Stimulated activated CD4-positive, alpha-beta T cell treated with anti-CD3 and anti-CD28 coated beads, Interleukin-12 subunit alpha, Interleukin-12 subunit beta, amount 100 ng/mL, for 48 hours (primary cell): ENCODE measurements around the gene ADISSP.

ENCODE experiments used
- DNase-seq, 3 donors: peaks; one replicate each; pipeline ENCODE4 v3.0.0-alpha.2; 2020; ENCODE audit warnings: low read depth in 2 of 3, low spot score in 1 of 3

ADISSP gene

DNA sequence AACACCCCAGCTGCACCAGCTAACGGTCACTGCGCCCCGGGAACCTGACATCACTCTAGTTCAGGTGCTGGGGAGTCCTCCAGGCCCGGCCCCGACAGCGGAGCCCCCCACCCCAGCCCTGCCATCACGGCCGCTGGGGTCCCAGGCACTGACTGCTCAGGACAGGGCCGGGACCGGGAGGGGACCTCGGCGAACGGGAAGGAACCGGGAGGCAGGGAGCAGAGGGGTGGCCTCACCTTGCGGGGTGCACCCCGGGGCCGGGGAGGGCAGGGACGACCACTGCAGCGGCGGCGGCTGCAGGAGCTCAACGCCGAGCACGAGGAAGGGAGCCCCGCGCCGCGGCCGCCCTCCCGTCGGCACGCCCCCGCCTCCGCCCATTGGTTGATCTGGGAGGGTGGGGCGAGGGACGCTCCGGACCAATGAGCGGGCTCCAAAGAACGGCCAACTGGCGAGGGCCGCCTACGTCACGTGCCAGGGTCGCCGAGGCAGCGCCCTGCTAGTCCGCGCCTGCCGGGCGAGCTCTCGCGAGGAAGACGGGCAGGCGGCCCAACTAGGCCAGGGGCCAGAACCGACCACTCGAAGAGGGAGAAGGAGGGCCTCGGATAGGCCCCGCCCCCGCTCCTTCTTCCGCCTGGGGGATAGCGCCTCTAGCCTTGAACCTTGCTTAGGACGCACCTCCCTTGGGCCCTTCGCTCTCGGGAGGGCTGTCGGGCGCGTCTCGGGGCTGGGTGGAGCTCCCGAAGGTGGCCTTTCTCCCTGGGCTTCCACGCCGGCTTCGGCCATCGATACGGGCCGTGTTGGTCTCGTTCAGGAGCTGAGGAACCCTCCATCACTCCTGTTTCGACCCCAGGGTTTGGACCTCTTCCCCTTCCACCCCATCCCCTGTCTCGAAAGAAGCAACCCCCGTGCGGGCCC is at the start of gene ADISSP:
Gene ADISSP (minus strand): TSS at position 327 of the 915 bp plus-strand sequence. CDS start 7,653 bp downstream, outside the sequence.
- DNase-seq, result peak; percentile 94 to 98 (median 97)

DNA sequence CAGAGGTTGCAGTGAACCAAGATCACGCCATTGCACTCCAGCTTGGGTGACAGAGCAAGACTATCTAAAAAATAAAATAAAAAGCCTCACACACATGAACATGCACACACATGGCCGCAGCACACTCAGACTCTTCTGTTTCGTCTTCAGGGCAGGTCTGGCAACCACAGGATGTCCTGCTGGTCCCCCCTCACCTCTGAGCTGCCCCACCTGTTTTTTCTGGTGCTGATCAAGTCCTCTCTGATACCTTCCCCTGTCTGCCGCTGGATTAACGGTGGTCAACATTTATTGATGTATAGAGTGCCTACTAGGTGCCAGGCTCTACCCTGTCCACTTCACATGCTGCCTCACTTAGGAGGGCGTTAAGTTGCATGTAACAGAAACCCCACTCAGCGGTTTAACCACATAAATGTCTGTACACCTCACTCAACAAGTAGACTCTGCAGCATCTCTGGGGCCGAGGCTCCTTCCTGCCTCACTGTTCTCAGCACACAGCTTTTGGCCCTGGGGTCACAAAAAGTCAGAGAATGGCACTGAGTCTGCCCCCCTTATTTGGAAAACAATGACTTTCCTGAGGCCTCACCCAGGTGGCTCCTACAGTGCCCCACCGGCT is 48.3 kb upstream of the ADISSP start:
- DNase-seq, result no peak

DNA sequence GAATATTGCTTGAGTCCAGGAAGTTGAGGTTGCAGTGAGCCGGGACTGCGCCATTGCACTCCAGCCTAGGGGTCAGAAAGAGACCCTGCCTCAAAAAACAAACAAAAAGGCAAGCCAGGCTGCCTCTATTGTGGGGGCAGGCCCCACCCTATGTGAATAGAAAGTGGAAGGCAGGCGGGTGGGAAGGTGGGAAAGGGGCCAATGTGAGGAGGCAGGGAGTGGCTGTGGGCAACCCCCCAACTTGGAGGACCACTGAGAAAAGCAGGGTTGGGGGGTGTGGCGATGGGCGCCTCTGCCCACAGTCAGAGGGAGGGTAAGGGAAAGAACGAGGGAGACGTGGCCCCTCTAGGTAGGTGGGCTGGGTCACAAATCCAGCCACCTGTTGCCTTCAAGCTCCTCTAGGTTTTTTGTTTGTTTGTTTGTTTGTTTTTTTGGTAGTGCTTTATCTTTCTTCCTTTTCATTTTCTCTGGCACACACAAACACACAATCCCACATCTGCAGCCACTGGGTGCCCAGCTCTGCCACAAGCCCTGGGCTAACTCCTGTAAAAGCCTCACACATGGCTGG is 47.5 kb upstream of the ADISSP start:
- DNase-seq, result no peak

DNA sequence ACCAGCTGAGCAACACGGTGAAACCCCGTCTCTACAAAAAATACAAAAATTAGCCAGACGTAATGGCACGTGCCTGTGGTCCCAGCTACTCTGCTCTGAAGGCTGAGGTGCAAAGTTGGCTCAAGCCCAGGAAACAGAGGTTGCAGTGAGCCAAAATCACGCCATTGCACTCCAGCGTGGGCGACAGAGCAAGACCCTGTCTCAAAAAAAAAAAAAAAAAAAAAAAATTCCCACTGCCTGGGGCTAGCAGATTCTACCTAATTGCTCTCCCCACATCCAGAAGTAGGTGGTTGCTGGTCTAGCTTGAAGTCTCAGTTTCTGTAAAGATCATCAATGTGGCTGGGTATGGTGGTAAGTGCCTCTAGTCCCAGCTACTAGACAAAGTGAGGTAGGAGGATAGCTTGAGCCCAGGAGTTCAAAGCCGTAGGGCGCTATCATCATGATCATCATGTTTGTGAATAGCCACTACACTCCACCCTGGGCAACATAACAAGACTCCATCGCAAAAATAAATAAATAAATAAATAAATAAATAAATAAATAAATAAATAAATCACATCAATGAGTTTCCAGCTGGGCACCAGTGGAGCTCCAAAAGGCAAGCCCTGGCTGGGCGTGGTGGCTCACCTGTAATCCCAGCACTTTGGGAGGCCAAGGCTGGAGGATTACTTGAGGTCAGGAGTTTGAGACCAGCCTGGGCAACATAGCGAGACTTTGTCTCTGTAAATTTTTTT is 46.5 kb upstream of the ADISSP start:
- DNase-seq, result no peak

DNA sequence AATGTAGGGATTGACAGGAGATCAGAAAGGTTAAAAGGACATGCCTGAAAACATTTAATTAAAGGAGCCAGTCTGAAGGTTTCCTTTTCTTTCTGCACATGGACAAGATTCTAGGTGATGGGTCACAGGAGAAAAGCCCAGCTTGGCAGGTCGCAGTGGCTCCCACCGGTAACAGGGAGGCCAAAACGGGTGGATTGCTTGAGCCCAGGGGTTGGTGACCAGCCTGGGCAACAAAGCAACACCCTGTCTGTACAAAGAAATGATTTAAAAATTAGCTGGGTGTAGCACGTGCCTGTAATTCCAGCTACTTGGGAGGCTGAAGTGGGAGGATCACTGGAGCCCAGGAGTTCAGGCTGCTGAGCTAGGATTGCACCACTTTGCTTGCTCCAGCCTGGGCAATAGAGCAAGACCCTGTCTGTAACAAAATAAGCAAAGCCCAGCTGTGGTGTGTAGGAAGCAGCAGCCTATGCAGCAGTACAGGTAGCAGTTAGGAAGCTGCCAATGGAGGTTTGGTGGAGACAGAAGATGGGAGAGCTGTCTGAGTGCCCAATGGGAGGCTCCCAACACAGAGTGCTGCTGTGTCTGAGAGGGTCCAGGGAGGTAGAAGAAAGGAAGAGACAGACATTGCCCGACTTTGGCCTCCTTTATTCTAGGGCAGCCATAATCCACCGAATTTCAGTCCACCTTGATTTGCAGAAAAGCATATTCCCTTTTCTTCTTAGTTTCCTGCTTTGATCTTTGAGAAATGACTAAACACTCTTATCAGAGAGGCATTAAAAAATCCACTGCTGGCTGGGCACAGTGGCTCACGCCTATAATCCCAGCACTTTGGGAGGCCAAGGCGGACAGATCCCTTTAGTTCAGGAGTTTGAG is 45.7 kb upstream of the ADISSP start:
- DNase-seq, result no peak

DNA sequence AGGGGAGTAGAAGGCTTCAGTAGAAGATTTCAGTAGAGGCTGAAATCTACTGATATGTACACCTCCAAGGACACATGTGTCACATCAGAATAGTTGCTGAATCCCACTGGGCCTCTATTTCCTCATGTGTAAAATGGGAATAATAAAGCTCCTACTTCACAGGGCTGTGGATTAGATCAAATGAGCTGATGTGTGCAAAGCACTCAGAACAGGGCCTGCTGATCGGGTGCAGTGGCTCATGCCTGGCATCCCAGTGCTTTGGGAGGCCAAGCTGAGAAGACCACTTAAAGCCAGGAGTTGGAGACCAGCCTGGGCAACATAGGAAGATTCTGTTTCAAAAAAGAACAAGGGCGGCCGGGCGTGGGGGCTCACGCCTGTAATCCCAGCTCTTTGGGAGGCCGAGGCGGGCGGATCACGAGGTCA is 44.7 kb upstream of the ADISSP start:
- no peak for DNase-seq

DNA sequence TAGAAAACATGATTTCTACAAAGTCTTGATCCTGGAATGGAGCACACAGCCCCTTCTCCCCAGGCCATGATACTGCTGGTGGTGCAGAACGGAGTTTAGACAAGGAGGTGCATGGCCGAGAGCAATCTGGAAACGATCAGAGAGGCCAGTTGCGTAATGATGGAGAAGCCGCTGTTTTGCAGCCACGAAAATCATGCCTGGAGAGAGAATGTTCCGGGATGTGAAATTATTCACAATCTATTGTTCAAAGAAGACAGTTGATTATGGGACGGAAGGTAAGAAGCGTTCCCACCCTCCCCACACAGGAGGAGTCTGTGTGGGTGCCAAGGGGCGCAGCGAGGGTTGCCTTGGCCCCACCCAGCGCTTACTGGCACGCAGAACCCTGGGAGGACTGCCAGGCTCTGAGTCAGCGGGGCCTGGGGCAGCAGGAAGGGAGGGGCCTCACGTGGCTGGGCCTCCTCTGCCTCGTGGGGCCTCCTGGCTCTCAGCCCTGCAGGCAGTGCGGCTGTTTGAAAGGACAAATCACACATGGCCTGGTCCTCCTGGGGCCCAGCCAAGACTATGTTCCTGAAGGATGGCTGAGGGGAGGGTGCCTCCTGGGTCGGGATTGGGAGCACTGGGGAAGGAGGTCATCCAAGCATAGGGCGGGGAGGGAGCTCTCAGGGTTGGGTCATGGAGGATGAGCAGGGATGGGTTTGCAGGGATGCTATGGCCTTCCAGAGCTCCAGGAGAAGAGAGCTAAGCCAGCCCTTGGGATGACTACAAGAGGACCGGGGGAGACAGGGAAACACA is 44.1 kb upstream of the ADISSP start:
- DNase-seq, result peak; percentile 81 to 88 (median 88)

DNA sequence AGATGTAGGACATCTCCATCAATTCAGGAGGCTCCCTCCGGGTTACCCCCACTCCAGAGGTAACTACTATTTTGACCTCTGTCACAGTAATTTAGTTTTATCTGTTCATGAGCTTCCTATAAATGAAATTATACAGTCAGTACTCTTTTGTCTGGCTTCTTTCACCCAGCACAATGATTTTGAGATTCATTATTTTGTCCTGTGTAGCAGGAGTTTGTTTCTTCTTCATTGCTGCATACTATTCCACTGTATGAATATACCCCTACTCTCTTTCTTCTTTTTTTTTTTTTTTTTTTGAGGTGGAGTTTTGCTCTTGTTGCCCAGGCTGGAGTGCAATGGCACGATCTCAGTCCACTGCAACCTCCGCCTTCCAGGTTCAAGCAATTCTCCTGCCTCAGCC is 41.0 kb upstream of the ADISSP start:
- DNase-seq, result no peak

DNA sequence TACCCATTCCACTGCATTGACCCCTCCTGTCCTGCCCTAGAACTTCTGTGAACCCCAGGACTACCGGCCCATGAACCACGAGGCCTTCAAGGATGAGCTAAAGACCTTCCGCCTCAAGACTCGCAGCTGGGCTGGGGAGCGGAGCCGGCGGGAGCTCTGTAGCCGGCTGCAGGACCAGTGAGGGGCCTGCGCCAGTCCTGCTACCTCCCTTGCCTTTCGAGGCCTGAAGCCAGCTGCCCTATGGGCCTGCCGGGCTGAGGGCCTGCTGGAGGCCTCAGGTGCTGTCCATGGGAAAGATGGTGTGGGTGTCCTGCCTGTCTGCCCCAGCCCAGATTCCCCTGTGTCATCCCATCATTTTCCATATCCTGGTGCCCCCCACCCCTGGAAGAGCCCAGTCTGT is 37.2 kb upstream of the ADISSP start:
- DNase-seq, result no peak

DNA sequence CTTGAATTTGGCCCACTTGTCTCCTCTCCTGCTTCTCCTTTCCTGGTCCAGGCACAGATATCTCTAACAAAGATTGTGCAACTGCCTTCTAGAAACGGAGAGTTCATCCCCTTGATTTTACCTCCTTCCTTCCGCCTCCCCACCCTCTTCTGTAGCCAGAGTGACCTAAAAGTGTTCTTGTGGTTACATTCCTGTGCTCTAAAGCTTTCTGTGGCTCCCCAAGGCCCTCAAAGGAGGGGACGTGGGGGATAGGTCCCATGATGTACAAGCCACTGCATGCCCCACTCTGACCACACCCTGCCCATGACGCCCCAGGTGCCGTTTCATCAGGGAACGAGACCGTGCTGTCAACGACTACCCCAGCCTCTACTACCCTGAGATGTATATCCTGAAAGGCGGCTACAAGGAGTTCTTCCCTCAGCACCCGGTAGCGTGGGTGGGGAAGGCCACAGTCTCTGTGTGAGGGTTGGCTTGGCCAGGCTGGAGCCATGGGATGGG is 36.8 kb upstream of the ADISSP start:
- no peak for DNase-seq

DNA sequence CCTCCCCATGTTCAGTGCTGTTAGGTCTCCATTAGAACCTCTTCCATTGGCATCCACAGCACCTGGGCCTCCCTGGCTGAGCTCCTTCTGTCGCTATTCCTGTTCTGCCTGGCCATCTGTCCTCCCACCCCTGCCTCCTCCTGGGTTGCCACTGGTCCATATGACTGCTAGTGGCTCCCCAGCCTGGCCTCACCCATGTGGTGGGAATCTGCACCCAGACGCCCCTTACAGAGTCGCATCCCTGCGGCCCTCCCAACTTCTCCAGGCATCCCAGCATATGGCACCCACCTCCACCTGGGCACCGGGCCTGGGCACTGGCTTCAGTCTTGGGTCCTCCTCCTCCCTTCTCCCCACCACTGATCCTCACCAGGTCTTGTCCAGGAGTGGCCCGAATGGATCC is 36.3 kb upstream of the ADISSP start:
- no peak for DNase-seq

DNA sequence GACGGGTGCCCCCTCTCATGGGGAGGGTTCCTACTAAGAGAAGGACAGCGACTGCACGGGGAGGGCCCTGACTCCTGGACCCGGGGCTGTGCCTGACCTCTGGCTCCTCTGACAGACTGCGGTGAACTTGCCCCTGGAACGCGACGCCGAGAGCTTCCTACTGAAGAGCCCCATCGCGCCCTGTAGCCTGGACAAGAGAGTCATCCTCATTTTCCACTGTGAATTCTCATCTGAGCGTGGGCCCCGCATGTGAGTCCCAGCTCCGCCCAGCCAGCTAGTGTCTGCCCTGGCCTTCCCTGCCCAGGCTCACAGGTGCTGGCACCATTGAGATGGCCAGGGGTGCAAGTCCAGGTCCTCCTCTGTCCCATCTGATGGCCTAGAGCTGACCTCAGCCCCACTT is 35.7 kb upstream of the ADISSP start:
- DNase-seq, result no peak

DNA sequence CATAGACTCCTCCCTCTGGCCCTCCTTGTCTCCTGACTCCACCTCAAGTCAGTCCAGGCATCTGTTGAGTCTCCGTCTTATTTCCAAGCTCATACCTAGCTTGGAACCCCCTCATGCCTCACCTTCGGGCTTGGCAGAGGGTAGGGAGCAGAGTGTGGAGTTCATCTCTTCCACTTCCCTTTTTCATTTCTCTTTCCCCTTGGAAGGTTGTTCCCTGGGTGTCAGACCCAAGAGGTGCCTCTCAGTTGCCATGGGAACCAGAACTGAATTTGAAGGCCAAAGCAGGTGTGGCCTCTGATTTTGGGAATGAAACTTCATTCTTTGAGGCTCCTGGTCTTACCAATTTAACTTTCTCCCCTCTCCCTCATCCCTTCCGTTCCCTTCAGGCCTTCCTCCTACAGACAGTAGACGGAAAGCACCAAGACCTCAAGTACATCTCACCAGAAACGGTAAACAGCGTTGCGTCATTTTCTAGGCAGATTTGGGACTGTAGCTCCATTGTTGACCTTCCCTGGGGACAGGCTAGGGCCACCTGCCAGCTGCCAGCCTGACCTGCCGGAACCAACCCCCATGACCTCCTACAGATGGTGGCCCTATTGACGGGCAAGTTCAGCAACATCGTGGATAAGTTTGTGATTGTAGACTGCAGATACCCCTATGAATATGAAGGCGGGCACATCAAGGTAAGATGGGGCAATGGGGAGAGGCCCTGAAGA is 35.1 kb upstream of the ADISSP start:
- DNase-seq, result no peak

DNA sequence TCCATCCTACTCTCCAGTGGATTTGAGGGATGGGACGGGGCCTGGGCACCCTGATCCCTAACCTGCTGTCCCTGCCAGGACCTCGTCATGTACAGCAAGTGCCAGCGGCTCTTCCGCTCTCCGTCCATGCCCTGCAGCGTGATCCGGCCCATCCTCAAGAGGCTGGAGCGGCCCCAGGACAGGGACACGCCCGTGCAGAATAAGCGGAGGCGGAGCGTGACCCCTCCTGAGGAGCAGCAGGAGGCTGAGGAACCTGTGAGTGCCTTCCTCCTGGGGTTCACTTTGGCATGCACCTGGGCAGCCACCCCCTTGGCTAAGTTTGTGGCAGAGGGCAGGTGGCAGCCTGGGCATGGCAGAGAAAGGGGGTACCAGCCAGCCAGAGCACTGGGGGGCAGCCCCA is 34.3 kb upstream of the ADISSP start:
- no peak for DNase-seq

DNA sequence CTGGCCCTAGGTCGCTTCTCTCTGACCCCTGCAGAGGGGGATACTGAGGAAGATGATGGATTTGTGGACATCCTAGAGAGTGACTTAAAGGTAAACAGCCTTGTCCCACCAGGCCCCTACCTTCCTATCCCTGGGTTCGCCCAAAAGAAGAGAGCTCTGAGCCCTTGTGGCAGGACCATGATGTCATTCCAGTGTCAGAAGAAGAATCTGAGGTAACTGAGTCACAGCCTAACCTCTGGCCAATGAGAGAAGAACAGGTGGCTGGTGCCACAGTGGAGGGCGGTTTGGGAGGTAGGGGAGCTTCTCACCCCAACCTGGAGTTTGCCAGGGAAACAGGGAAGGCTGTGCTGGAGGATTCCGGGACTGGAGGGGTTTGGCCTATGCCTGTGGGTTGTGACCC is 33.7 kb upstream of the ADISSP start:
- no peak for DNase-seq

DNA sequence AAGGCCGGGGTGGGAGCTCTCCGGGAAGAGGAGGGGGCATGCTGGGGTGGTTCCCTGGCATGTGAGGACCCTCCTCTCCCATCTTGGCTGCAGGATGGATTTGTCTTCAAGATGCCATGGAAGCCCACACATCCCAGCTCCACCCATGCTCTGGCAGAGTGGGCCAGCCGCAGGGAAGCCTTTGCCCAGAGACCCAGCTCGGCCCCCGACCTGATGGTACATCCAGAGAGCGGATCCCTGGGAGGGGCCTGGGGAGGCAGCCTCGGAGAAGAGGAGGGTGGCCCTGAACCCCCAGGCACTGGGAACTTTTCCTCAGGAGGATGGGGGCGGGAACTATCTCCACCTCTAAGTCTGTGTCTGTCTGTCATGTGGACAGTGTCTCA is 33.3 kb upstream of the ADISSP start:
- DNase-seq, result no peak

DNA sequence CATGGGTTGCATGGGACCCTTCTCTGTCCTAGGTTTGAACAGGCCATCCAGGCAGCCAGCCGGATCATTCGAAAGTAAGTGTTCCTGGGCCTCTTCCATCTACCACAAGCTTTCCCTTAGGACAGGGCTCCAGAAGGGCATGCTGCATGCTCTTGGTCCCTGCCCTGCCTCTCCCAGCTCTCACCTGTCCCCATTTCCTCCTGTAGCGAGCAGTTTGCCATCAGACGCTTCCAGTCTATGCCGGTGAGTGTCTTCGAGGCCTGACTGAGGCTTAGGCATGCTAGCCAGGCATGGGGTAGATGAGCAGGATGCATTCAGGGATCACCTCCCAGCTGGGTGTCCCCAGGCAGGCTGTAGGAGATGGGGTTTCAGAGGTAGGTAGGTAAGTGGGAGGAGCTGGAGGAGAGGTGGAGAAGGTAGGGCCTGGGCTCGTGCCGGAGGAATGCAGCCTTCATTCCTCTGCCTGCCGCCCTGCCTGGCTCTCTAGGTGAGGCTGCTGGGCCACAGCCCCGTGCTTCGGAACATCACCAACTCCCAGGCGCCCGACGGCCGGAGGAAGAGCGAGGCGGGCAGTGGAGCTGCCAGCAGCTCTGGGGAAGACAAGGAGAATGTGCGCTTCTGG is 32.8 kb upstream of the ADISSP start:
- DNase-seq, result no peak

DNA sequence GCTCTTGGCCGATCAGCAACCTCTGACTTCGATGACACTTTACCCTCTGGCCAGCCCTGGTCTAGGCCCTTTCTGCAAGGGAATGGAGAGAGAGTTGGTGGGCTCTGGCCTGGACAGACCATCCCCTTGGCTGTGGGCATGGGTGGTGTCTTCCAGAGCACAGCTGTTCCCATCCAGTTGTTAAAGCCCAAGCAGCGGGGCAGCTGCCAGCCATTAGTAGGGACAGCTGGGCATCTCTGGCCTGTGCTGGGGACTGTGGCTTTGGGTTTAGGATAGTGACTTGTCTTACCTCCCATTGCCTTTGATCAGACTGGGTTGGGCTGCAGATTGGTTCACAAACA is 31.3 kb upstream of the ADISSP start:
- no peak for DNase-seq

DNA sequence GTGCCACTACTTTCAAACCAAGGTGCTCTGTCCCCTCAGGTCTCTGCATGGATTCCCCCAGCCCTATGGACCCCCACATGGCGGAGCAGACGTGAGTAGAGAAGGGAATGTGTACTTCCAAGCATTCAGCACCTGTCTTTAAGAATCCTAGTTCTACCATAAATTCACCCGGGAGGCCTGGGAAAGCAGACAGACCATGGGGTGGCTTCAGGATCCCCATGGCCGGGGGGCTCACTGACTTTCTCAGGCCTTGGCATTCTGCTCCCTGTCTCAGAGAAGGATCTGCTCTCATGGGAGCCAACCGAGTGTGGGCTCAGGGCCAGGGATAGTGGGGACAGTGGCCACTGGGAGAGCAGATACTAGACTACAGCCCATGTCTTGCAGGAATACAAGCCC is 30.8 kb upstream of the ADISSP start:
- no peak for DNase-seq
